Measurements from ENCODE around the gene GRAMD4.

Gene GRAMD4

DNA sequence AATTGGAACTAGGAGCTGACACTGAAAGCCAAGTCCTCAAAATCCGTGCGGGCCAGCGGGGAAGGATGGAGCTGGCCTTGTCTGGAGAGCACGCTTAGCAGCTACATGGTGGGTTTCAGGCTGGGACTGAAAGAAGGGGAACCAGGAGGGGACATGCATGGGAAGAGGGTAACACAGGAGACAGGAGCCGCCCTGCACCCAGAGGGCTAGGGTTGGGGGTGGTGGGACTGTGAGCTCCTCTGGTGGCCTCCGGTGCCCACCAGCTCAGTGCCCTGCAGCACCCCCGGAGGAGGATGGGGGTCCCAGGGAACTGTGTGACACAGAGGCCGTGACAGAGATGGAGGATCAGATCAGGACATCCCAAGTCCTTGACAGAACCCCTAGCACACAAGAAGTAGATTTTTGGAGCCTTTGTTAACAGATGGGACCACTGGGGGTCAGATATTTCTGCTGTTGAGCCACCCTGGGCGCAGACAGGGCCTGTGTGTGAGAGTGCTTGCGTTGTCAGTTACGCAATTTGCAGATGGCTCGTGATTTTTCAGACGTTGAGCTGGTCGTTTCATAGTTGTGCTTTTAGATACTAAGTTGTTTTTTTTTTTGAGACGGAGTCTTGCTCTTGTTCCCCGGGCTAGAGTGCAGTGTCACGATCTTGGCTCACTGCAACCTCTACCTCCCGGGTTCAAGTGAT is 21.3 kb upstream of the GRAMD4 start:
- H3K4me3 ChIP-seq (ENCODE audit: low read depth, low read length), result no peak overlapping the region
- TF ChIP-seq, protein P1, sequence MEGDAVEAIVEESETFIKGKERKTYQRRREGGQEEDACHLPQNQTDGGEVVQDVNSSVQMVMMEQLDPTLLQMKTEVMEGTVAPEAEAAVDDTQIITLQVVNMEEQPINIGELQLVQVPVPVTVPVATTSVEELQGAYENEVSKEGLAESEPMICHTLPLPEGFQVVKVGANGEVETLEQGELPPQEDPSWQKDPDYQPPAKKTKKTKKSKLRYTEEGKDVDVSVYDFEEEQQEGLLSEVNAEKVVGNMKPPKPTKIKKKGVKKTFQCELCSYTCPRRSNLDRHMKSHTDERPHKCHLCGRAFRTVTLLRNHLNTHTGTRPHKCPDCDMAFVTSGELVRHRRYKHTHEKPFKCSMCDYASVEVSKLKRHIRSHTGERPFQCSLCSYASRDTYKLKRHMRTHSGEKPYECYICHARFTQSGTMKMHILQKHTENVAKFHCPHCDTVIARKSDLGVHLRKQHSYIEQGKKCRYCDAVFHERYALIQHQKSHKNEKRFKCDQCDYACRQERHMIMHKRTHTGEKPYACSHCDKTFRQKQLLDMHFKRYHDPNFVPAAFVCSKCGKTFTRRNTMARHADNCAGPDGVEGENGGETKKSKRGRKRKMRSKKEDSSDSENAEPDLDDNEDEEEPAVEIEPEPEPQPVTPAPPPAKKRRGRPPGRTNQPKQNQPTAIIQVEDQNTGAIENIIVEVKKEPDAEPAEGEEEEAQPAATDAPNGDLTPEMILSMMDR (IDR thresholded peaks at IDR 0.05; ENCODE audit: low read depth, low read length), result no peak

DNA sequence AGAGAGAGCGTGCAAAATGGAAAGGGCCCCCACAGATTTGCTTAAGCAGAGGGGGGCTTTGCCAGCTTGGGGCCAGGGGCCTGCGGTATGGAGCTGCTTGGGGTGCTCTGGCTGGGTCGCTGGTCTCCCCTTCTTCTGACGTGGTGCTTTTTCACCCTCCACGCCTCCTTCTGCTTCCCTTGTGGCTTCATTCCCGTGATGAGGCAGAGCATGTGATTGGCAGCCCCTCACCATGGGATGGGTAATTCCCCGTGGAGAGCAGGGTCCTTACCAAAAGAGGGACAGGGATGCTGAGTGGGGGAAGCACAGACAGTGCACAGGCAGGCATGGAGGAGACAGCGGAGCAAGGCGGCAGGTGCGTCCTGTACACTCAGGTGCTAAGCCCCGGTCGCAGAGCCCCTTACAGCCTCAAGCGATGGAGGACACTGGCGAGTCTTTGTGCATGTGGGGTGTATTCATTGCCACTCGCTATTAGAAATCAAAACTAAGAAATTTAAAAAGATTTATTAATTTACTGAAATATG is 19.9 kb upstream of the GRAMD4 start:
- TF ChIP-seq, protein P1 (IDR thresholded peaks at IDR 0.05; ENCODE audit: low read depth, low read length), result no peak
- H3K4me3 ChIP-seq (ENCODE audit: low read depth, low read length), result no peak overlapping the region

DNA sequence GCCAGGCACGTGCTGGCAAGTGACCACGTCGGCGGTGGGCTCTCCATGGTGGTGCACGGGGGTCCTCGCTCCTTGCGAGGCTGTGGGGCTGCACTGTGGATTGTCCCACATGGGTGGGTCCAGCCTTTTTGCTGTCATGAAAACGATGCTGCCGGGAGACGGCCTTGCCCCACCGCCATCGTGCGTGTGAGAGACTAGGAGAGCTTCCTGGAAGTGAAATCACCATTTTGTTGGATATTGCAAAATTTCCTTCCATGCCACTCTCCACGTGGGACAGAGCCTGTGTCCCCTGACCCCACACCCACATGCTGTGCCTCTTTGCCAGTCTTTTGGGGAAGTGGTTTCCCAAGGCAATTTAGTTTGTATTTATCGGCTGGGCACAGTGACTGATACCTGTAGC is 18.2 kb upstream of the GRAMD4 start:
- TF ChIP-seq, protein P1 (IDR thresholded peaks at IDR 0.05; ENCODE audit: low read depth, low read length), result no peak

DNA sequence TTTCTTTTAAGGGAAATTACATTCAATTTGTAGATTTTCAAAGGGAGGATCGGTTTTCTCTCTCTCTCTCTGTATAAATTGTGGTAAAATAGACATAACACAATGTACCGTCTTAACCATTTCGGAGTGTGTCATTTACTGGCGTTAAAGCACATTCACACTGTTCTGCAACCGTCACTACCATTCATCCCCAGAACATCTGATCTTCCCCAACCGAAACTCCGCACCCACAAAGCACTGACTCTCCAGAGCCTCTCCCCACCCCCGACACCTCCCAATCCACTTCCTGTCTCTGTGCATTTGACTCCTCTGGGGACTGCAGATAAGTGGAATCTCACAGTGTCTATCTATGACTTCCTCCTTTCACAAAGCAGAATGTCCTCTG is 15.9 kb upstream of the GRAMD4 start:
- TF ChIP-seq, protein P1 (IDR thresholded peaks at IDR 0.05; ENCODE audit: low read depth, low read length), result no peak
- no peak overlapping the region for H3K4me3 ChIP-seq (ENCODE audit: low read depth, low read length)

More for the DNA sequence above, 18.2 kb upstream of the GRAMD4 start:
- no peak overlapping the region for H3K4me3 ChIP-seq (ENCODE audit: low read depth, low read length)

DNA sequence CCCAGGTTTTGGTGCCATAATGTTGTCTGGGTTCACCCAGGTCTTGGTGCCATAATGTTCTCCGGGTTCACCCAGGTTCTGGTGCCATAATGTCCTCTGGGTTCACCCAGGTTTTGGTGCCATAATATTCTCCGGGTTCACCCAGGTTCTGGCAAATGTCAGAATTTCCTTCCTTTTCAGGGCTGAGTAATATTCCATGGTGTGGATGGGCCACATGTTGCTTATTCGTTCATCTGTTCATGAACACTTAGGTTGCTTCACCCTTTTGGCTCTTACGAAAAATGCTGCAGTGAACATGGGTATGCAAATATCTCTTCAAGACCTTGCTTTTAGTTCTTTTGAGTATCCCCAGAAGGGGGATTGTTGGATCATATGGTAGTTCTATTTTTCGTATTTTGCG is 15.1 kb upstream of the GRAMD4 start:
- TF ChIP-seq, protein P1 (IDR thresholded peaks at IDR 0.05; ENCODE audit: low read depth, low read length), result no peak
- no peak overlapping the region for H3K4me3 ChIP-seq (ENCODE audit: low read depth, low read length)

DNA sequence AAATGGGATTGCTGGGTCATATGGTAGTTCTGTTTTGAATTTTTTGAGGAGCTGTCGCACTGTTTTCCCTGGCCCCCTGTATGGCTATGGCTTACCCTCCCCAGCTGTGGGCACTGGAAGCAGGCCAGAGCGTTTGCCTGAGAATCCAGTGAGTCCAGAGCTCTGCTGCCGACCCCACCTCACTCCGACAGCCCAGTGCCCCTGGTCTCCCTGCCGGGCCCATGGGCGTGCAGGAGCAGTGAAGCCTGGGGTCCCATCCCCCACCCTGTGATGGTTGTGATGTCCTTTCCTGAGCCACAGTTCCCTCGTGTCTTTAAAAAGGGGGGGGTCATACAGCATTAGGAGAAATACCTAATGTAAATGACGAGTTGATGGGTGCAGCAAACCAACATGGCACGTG is 13.3 kb upstream of the GRAMD4 start:
- TF ChIP-seq, protein P1 (IDR thresholded peaks at IDR 0.05; ENCODE audit: low read depth, low read length), result no peak
- H3K4me3 ChIP-seq (ENCODE audit: low read depth, low read length), result no peak overlapping the region

DNA sequence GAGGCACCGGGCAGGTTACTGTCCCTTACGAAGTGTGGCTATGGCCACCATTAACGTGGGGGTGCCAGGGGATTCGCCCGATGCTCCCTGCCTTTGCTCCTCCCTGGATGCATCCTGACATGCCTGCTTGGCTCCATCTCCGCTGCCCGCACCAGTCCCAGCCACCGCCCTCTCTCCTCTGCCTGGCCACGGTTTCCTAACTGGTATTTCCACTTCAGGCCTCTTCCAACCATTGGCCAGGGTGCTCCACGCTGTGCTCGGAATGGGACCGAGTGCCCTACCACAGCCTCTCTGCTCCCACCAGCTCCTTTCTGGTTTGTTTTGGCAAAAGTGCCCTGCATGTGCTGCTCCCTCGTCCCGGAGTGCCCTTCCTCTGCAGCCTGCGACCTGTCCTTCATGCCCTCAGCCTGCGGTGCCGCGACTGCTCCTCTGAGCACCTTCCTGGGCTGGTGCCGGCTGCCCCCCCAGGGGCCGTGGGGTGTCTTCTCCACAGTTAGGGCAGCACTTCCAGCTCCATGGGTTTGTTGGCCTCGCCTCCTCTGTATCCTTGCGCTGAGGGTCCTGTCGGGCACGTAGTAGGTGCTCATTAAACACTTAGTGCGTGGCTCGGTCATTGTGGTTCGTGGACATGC is 12.6 kb upstream of the GRAMD4 start:
- H3K4me3 ChIP-seq (ENCODE audit: low read depth, low read length), result no peak overlapping the region
- TF ChIP-seq, protein P1 (IDR thresholded peaks at IDR 0.05; ENCODE audit: low read depth, low read length), result no peak
